ENCODE data around the gene RABEP2.

GRCh38 chr16:28878083-28878926 lies 46.7 kb downstream of the RABEP2 start, which contains the start of gene ATP2A1:
- no peak for TF ChIP-seq CTCF (IDR thresholded peaks at IDR 0.05)
- no peak for TF ChIP-seq POLR2A (IDR thresholded peaks at IDR 0.05)
- no peak for TF ChIP-seq POLR2AphosphoS5 (IDR thresholded peaks at IDR 0.05)
